BE2C (cell line): ENCODE results near the gene GNG13.

Source experiments
- DNase-seq: peaks from one replicate; pipeline ENCODE4 v3.0.0-alpha.2; 2020
- H3K27me3 ChIP-seq: fragments of 250-450 bp; sonication (Bioruptor Pico); 2 replicates; pipeline ENCODE4 v1.5.1; 2020; ENCODE audit warnings: mild to moderate bottlenecking
- H3K36me3 ChIP-seq: fragments of 250-450 bp; sonication (Bioruptor Pico); 2 replicates; pipeline ENCODE4 v1.5.1; 2020; ENCODE audit warnings: mild to moderate bottlenecking
- H3K4me1 ChIP-seq: fragments of 250-450 bp; sonication (Bioruptor Pico); 2 replicates; pipeline ENCODE4 v1.5.1; 2020
- H3K4me3 ChIP-seq: 2 replicates; pipeline ENCODE4 v1.5.1; 2011; ENCODE audit warnings: low read depth, low read length
- H3K9me3 ChIP-seq: fragments of 250-450 bp; sonication (Bioruptor Pico); 2 replicates; pipeline ENCODE4 v1.5.1; 2020
- CTCF ChIP-seq: IDR thresholded peaks from 2 replicates; pipeline ENCODE4 v1.5.1; 2012; ENCODE audit warnings: mild to moderate bottlenecking, low read depth, low read length

GNG13 gene

DNA sequence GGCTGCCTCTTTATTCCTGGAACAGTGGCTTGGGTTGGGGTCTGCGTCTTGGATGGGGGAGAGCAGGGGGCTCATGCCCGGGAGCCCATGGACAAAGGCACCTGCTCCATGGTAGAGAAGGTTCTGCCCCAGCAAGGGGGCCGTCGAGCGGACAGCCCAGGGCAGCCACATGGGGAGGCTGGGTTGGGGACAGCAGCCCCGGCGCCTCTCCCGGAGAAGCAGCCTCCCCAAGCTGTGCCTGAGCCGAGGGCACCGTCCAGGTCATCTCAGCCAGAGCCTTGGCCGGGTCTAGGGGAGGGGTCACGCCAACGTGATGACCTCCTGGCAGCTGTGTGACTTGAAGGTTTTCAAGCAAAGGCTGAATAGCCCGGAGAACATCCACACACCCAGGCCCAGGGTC lies 32.9 kb upstream of the GNG13 start:
- DNase-seq, result no peak
- TF ChIP-seq CTCF, result no peak
- Histone ChIP-seq H3K36me3 (no peaks in the 10 kb centered on the region), H3K4me1 (no peaks in the 10 kb centered on the region), H3K9me3 (peaks cover 6% of the 10 kb centered on the region), H3K4me3 (no peak overlapping the region), H3K27me3 (peaks cover 11% of the 10 kb centered on the region)

GRCh38 chr16:832652-833336 lies 32.3 kb upstream of the GNG13 start:
- H3K4me1 ChIP-seq, result no peaks in the 10 kb centered on the region
- H3K9me3 ChIP-seq, result peaks cover 6% of the 10 kb centered on the region
- TF ChIP-seq CTCF, result no peak
- DNase-seq, result no peak
- H3K36me3 ChIP-seq, result no peaks in the 10 kb centered on the region
- peaks cover 11% of the 10 kb centered on the region for H3K27me3 ChIP-seq
- H3K4me3 ChIP-seq, result no peak overlapping the region

GRCh38 chr16:831571-832413 lies 31.3 kb upstream of the GNG13 start:
- no peak for TF ChIP-seq CTCF
- H3K4me3 ChIP-seq, result no peak overlapping the region
- H3K36me3 ChIP-seq, result no peaks in the 10 kb centered on the region
- H3K9me3 ChIP-seq, result peaks cover 6% of the 10 kb centered on the region
- no peaks in the 10 kb centered on the region for H3K4me1 ChIP-seq
- no peak for DNase-seq
- H3K27me3 ChIP-seq, result peaks cover 11% of the 10 kb centered on the region

- Histone ChIP-seq H3K9me3 (peaks cover 3% of the 10 kb centered on the region), H3K4me3 (no peak overlapping the region), H3K4me1 (no peaks in the 10 kb centered on the region), H3K36me3 (no peaks in the 10 kb centered on the region), H3K27me3 (peaks cover 11% of the 10 kb centered on the region)
- DNase-seq, result no peak
- no peak for TF ChIP-seq CTCF
These were observed 30.5 kb upstream of the GNG13 start for GRCh38 chr16:830871-831570.

GRCh38 chr16:830107-830870 lies 29.8 kb upstream of the GNG13 start:
- DNase-seq, result no peak
- Histone ChIP-seq H3K4me3 (no peak overlapping the region), H3K27me3 (peaks cover 15% of the 10 kb centered on the region), H3K36me3 (no peaks in the 10 kb centered on the region), H3K9me3 (no peaks in the 10 kb centered on the region; the same call in 1 of the 2 replicates), H3K4me1 (no peaks in the 10 kb centered on the region)
- TF ChIP-seq CTCF, result no peak
